Muscle layer of duodenum (tissue), 2 donors: ENCODE data around the gene TKFC.

Experiments
- H3K27ac ChIP-seq: one replicate; pipeline ENCODE4 v1.7.0; 2013; ENCODE audit warnings: mild to moderate bottlenecking, low read length
- H3K27me3 ChIP-seq: one replicate; pipeline ENCODE4 v1.7.0; 2013; ENCODE audit warnings: low read depth, mild to moderate bottlenecking, control low read depth, low read length
- H3K36me3 ChIP-seq, 2 donors: one replicate each; pipeline ENCODE4 v1.7.0; 2013; ENCODE audit warnings: low read length in 2 of 2, control low read depth in 1 of 2, mild to moderate bottlenecking in 1 of 2; ENCODE audit not compliant: insufficient read depth in 2 of 2, control insufficient read depth in 1 of 2
- H3K4me1 ChIP-seq, 2 donors: one replicate each; pipeline ENCODE4 v1.7.0; 2013; ENCODE audit warnings: low read length in 2 of 2, mild to moderate bottlenecking in 2 of 2, control low read depth in 1 of 2, moderate library complexity in 1 of 2; ENCODE audit not compliant: insufficient read depth in 2 of 2, control insufficient read depth in 1 of 2
- H3K4me3 ChIP-seq, 2 donors: one replicate each; pipeline ENCODE4 v1.7.0; 2013; ENCODE audit warnings: low read length in 2 of 2, low read depth in 1 of 2, mild to moderate bottlenecking in 1 of 2
- H3K9me3 ChIP-seq, 2 donors: one replicate each; pipeline ENCODE4 v1.7.0; 2013; ENCODE audit warnings: low read length in 2 of 2, control low read depth in 1 of 2, mild to moderate bottlenecking in 1 of 2; ENCODE audit not compliant: control insufficient read depth in 1 of 2
- donor health status: healthy.

TKFC gene

GRCh38 chr11:61297746-61298145 is 35.3 kb upstream of the TKFC start:
- H3K4me3 ChIP-seq: no peak overlapping the region
- H3K27me3 ChIP-seq: no peaks in the 10 kb centered on the region
- no peaks in the 10 kb centered on the region for H3K9me3 ChIP-seq
- peaks cover 39 to 51% of the 10 kb centered on the region in 2 donors for H3K36me3 ChIP-seq
- H3K27ac ChIP-seq: no peak overlapping the region
- H3K4me1 ChIP-seq: peaks cover 11 to 41% of the 10 kb centered on the region in 2 donors

DNA sequence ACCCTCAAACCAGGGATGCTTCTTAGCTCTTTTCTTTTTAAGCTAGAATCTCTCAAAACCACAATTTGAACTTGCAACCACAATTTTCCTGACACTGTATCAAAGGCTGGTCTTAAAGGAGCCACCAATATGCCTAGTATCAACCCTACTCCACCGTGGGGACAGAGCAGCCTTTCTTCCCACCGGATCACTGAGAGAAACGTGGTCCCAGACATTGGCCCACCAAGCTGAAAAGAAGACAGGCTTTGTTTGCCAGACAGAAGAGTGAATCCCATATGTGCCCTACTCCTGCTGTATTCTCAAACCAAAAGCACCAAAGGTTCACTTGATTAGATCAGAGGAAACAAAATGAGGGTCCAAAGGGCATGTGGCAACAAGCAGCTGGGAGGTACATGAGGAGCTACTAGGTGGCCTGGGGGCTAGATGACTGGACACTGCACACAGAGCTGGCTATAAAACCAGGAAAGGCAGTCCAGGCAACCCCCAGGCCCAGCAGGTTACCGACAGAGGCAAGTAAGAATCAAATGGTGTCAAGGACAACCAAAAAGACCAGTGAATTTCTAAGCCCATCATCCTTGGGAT is 34.3 kb upstream of the TKFC start:
- Histone ChIP-seq H3K36me3 (peaks cover 46 to 61% of the 10 kb centered on the region in 2 donors), H3K9me3 (no peaks in the 10 kb centered on the region), H3K27me3 (no peaks in the 10 kb centered on the region), H3K4me1 (peaks cover 11 to 36% of the 10 kb centered on the region in 2 donors), H3K4me3 (no peak overlapping the region), H3K27ac (peak overlapping the region; percentile 27)

DNA sequence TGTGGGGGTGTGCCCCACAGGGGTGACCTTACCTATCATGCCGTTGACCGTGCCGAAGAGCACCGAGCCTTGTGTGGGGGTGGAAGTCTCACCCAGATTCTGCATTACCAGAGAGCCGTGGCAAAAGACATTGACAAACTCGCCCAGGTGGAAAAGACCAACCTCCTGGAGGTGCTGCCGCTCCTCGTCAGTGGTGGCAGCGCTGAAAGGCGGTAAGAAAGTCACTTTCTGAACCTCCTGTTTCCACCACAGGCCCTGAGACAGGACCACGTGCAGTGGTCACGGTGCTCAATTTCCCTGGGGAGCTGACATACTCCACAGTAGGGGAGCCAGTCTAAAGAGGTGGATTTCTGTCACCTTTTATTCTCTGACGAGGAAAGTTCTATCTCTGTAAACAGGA is 30.5 kb upstream of the TKFC start:
- Histone ChIP-seq H3K27me3 (no peaks in the 10 kb centered on the region), H3K27ac (no peak overlapping the region), H3K4me3 (no peak overlapping the region), H3K9me3 (no peaks in the 10 kb centered on the region), H3K36me3 (peaks cover 68 to 93% of the 10 kb centered on the region in 2 donors), H3K4me1 (peaks cover 1 to 12% of the 10 kb centered on the region in 2 donors)

DNA sequence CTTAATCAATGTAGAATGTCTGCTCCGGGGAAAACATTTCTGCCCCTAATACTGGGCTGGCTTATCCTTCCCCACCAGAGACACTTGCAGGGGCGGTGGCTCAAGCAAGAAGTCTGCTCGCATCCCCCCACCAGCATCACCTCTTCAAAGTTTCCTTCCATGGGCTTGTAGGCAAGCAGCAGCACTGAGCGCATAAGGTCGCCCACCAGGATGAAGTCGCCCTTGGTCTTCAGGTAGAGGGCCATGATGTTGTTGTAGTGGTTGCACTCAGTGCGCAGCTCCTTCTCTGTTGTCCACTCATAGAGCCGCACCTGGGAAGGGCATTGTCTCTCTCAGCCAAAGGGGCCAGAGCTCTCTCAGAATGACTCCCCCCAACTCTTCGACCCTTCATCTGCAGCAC is 29.3 kb upstream of the TKFC start:
- peaks cover 77 to 94% of the 10 kb centered on the region in 2 donors for H3K36me3 ChIP-seq
- no peaks in the 10 kb centered on the region for H3K27me3 ChIP-seq
- H3K4me1 ChIP-seq: peaks cover 0 to under 1% of the 10 kb centered on the region in 2 donors
- H3K4me3 ChIP-seq: no peak overlapping the region
- H3K9me3 ChIP-seq: no peaks in the 10 kb centered on the region
- no peak overlapping the region for H3K27ac ChIP-seq

- Histone ChIP-seq H3K9me3 (no peaks in the 10 kb centered on the region), H3K36me3 (peaks cover 78 to 94% of the 10 kb centered on the region in 2 donors), H3K27ac (no peak overlapping the region), H3K4me1 (no peaks in the 10 kb centered on the region), H3K27me3 (no peaks in the 10 kb centered on the region), H3K4me3 (no peak overlapping the region)
These were observed 27.6 kb upstream of the TKFC start for GRCh38 chr11:61305417-61305816.

- Histone ChIP-seq H3K27ac (no peak overlapping the region), H3K36me3 (peaks cover 77 to 92% of the 10 kb centered on the region in 2 donors), H3K9me3 (no peaks in the 10 kb centered on the region), H3K4me1 (no peaks in the 10 kb centered on the region), H3K4me3 (no peak overlapping the region), H3K27me3 (no peaks in the 10 kb centered on the region)
These were observed 26.8 kb upstream of the TKFC start for GRCh38 chr11:61306221-61306620.

GRCh38 chr11:61307354-61307753 is 25.7 kb upstream of the TKFC start:
- no peaks in the 10 kb centered on the region for H3K4me1 ChIP-seq
- no peak overlapping the region for H3K27ac ChIP-seq
- no peaks in the 10 kb centered on the region for H3K9me3 ChIP-seq
- no peak overlapping the region for H3K4me3 ChIP-seq
- peaks cover 77 to 92% of the 10 kb centered on the region in 2 donors for H3K36me3 ChIP-seq
- no peaks in the 10 kb centered on the region for H3K27me3 ChIP-seq

- H3K9me3 ChIP-seq: no peaks in the 10 kb centered on the region
- no peak overlapping the region for H3K4me3 ChIP-seq
- no peaks in the 10 kb centered on the region for H3K4me1 ChIP-seq
- H3K27ac ChIP-seq: no peak overlapping the region
- H3K27me3 ChIP-seq: no peaks in the 10 kb centered on the region
- peaks cover 75 to 92% of the 10 kb centered on the region in 2 donors for H3K36me3 ChIP-seq
These were observed 23.9 kb upstream of the TKFC start for GRCh38 chr11:61309141-61309540.

GRCh38 chr11:61309739-61310138 is 23.3 kb upstream of the TKFC start:
- H3K36me3 ChIP-seq: peaks cover 78 to 96% of the 10 kb centered on the region in 2 donors
- no peak overlapping the region for H3K4me3 ChIP-seq
- no peak overlapping the region for H3K27ac ChIP-seq
- H3K4me1 ChIP-seq: no peaks in the 10 kb centered on the region
- no peaks in the 10 kb centered on the region for H3K27me3 ChIP-seq
- H3K9me3 ChIP-seq: no peaks in the 10 kb centered on the region

DNA sequence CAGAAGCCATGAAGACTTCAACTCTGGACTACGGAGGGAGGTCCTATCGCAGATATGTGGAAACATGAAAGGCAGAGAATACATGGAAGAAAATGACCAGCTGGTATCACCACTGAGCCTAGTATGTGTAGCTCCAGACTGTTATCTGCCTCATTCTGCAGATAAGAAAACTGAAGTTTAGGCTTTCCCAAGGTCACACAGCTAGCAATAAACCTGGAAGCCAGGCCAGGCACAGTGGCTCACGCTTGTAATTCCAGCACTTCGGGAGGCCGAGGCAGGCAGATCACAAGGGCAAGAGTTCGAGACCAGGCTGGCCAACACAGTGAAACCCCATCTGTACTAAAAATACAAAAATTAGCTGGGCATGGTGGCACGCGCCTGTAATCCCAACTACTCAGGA is 22.3 kb upstream of the TKFC start:
- H3K36me3 ChIP-seq: peaks cover 84 to 95% of the 10 kb centered on the region in 2 donors
- no peaks in the 10 kb centered on the region for H3K9me3 ChIP-seq
- H3K4me1 ChIP-seq: no peaks in the 10 kb centered on the region
- no peak overlapping the region for H3K4me3 ChIP-seq
- no peaks in the 10 kb centered on the region for H3K27me3 ChIP-seq
- no peak overlapping the region for H3K27ac ChIP-seq

GRCh38 chr11:61315260-61315659 is 17.8 kb upstream of the TKFC start:
- Histone ChIP-seq H3K4me1 (no peaks in the 10 kb centered on the region), H3K27ac (no peak overlapping the region), H3K36me3 (peaks cover 71 to 79% of the 10 kb centered on the region in 2 donors), H3K27me3 (no peaks in the 10 kb centered on the region), H3K4me3 (no peak overlapping the region), H3K9me3 (no peaks in the 10 kb centered on the region)
